Astrocyte of the spinal cord (primary cell): ENCODE measurements around the gene KCNK16.

Experiments used
- DNase-seq: peaks from one replicate; pipeline ENCODE4 v3.0.0; 2011; ENCODE audit warnings: low read depth, low spot score
- H3K4me3 ChIP-seq: 2 replicates; pipeline ENCODE4 v1.5.1; 2011; ENCODE audit warnings: low read depth, mild to moderate bottlenecking, low read length, moderate library complexity
- CTCF ChIP-seq: IDR thresholded peaks from 2 replicates; pipeline ENCODE4 v1.5.1; 2012; ENCODE audit warnings: low read depth, mild to moderate bottlenecking, low read length, inconsistent platforms
- in situ Hi-C: cut with HindIII; loops from 2 replicates; pipeline ENCODE4 v1.10.0; 2017; ENCODE audit warnings: low sequenced_read_pairs

Gene KCNK16

GRCh38 chr6:39312912-39313525 lies 9.5 kb downstream of the KCNK16 start:
- H3K4me3 ChIP-seq = no peak overlapping the region
- TF ChIP-seq CTCF = no peak
- in situ Hi-C loops = no loop called here
- DNase-seq = no peak

- no peak for TF ChIP-seq CTCF
- DNase-seq = no peak
- H3K4me3 ChIP-seq = no peak overlapping the region
- in situ Hi-C loops = no loop called here
Observed at GRCh38 chr6:39310542-39310941, 12.0 kb downstream of the KCNK16 start.

- in situ Hi-C loops = no loop called here
- DNase-seq = peak; percentile 50
- H3K4me3 ChIP-seq = no peak overlapping the region
- peak; percentile 92 for TF ChIP-seq CTCF
Observed at GRCh38 chr6:39309942-39310531, 12.5 kb downstream of the KCNK16 start.

- in situ Hi-C loops = no loop called here
- no peak for TF ChIP-seq CTCF
- H3K4me3 ChIP-seq = no peak overlapping the region
- DNase-seq = no peak
Observed at GRCh38 chr6:39307462-39307861, 15.0 kb downstream of the KCNK16 start.

GRCh38 chr6:39304951-39305350 lies 17.6 kb downstream of the KCNK16 start:
- no peak for TF ChIP-seq CTCF
- in situ Hi-C loops = no loop called here
- no peak for DNase-seq
- H3K4me3 ChIP-seq = no peak overlapping the region

GRCh38 chr6:39303425-39304153 lies 18.9 kb downstream of the KCNK16 start:
- in situ Hi-C loops = no loop called here
- DNase-seq = no peak
- no peak overlapping the region for H3K4me3 ChIP-seq
- no peak for TF ChIP-seq CTCF
